Natural killer cell (primary cell): Measurements from ENCODE around the gene SEPHS1. TPM values are rescaled to one million over a fixed set of nuclear protein-coding genes. Genes with fewer than 3 reads are reported as not detected.
A peak's percentile ranks its signal among the peaks of the same experiment; 100 is the strongest.

ENCODE experiments used
- ATAC-seq, 3 donors: fragments of 150-1000 bp in 2 of 3; fragments of 200-7000 bp in 1 of 3; cut with Tn5 transposase; 1 replicate in 1 of 3; 2 replicates in 2 of 3; pipeline ENCODE4 v1.10.0; 2021; ENCODE audit warnings: mild to moderate bottlenecking in 2 of 3, moderate library complexity in 2 of 3
- DNase-seq, 2 donors: peaks; one replicate each; pipeline versions ENCODE4 v3.0.0 to v3.0.0-alpha.2; 2013 to 2021; ENCODE audit warnings: mixed read lengths in 1 of 2
- H3K27ac ChIP-seq: one replicate; pipeline ENCODE4 v1.5.1; 2013; ENCODE audit warnings: mild to moderate bottlenecking, low read length
- H3K27me3 ChIP-seq: one replicate; pipeline ENCODE4 v1.6.1; 2013; ENCODE audit warnings: low read length; ENCODE audit not compliant: control insufficient read depth, insufficient read depth
- H3K36me3 ChIP-seq: one replicate; pipeline ENCODE4 v1.6.1; 2013; ENCODE audit warnings: low read length; ENCODE audit not compliant: control insufficient read depth, insufficient read depth
- H3K4me1 ChIP-seq: one replicate; pipeline ENCODE4 v1.6.1; 2013; ENCODE audit warnings: low read length; ENCODE audit not compliant: control insufficient read depth, insufficient read depth
- H3K4me3 ChIP-seq: one replicate; pipeline ENCODE4 v1.5.1; 2013; ENCODE audit warnings: low read length
- H3K9me3 ChIP-seq: one replicate; pipeline ENCODE4 v1.6.1; 2013; ENCODE audit warnings: low read length; ENCODE audit not compliant: control insufficient read depth, insufficient read depth
- H3K27ac Mint-ChIP-seq, 2 donors: one replicate each; pipeline ENCODE4 v1.8.0; 2022; ENCODE audit warnings: mild to moderate bottlenecking in 2 of 2, mixed read lengths in 2 of 2, moderate library complexity in 1 of 2
- H3K27me3 Mint-ChIP-seq, 2 donors: one replicate each; pipeline ENCODE4 v1.8.0; 2022; ENCODE audit warnings: low read depth in 2 of 2, mixed read lengths in 2 of 2
- H3K36me3 Mint-ChIP-seq: one replicate; pipeline ENCODE4 v1.8.0; 2022; ENCODE audit warnings: mixed read lengths
- H3K4me1 Mint-ChIP-seq, 2 donors: one replicate each; pipeline ENCODE4 v1.8.0; 2022; ENCODE audit warnings: mixed read lengths in 2 of 2
- H3K4me3 Mint-ChIP-seq: one replicate; pipeline ENCODE4 v1.8.0; 2022; ENCODE audit warnings: mild to moderate bottlenecking, moderate library complexity, mixed read lengths
- H3K9me3 Mint-ChIP-seq, 2 donors: one replicate each; pipeline ENCODE4 v1.8.0; 2022; ENCODE audit warnings: mixed read lengths in 2 of 2
- CTCF ChIP-seq: fragments of 200-600 bp; IDR thresholded peaks from one replicate; pipeline ENCODE4 v1.8.0; 2022; ENCODE audit warnings: antibody characterized with exemption
- WGBS: methylation state at CpG from one replicate; pipeline ENCODE4 v1.1.7; 2013; ENCODE audit warnings: missing lambda C conversion rate; ENCODE audit not compliant: insufficient coverage; 5-methylcytosine and 5-hydroxymethylcytosine counted together
- intact Hi-C: fragments of 100-400 bp; cut with micrococcal nuclease; formaldehyde crosslinking; loops from one replicate; pipeline ENCODE4 v1.14.2; 2022
- total RNA-seq, 4 donors: library from RNA; stranded (reverse); fragments of 120-200 nt in 1 of 4; gene quantifications; one replicate each; pipeline versions ENCODE4 v1.2.3 to v1.2.4, GENCODE V29; 2013 to 2022

SEPHS1 gene
- total RNA-seq, 3 donors from 2014 or later (not counting 1 experiment from before 2014, with no cell fraction given) = 20.4 to 28.2 (median 23.4) TPM

- Histone ChIP-seq H3K27me3 (no peaks in the 10 kb centered on the region), H3K9me3 (no peaks in the 10 kb centered on the region), H3K4me3 (peak overlapping the region; percentile 67), H3K4me1 (peaks cover 28% of the 10 kb centered on the region), H3K27ac (peak overlapping the region; percentile 75), H3K36me3 (no peaks in the 10 kb centered on the region)
- DNase-seq (no peak), ATAC-seq (no peak)
- no peak for TF ChIP-seq CTCF
- Mint-ChIP-seq H3K4me3 (peak overlapping the region; percentile 89), H3K9me3 (no peaks in the 10 kb centered on the region), H3K36me3 (no peaks in the 10 kb centered on the region), H3K4me1 (peaks cover 19 to 28% of the 10 kb centered on the region in 2 donors), H3K27ac (peak overlapping the region; percentile 89 to 99), H3K27me3 (no peaks in the 10 kb centered on the region)
- intact Hi-C loops = no loop called here
- WGBS = 52% methylated on average over 16 of the region's 20 CpGs
Observed at GRCh38 chr10:13298748-13299436, 49.2 kb downstream of the SEPHS1 start.

GRCh38 chr10:13296476-13296875 is 51.6 kb downstream of the SEPHS1 start:
- intact Hi-C loops = no loop called here
- DNase-seq = no peak
- no peaks in the 10 kb centered on the region for H3K27me3 ChIP-seq
- WGBS = 96% methylated on average over 10 of the region's 10 CpGs
- no peak overlapping the region for H3K4me3 Mint-ChIP-seq
- H3K9me3 Mint-ChIP-seq = no peaks in the 10 kb centered on the region
- peaks cover 8 to 17% of the 10 kb centered on the region in 2 donors for H3K4me1 Mint-ChIP-seq
- TF ChIP-seq CTCF = no peak
- no peak overlapping the region for H3K27ac ChIP-seq
- H3K27ac Mint-ChIP-seq = no peak overlapping the region
- H3K36me3 Mint-ChIP-seq = no peaks in the 10 kb centered on the region
- H3K4me3 ChIP-seq = no peak overlapping the region
- H3K36me3 ChIP-seq = no peaks in the 10 kb centered on the region
- peaks cover 22% of the 10 kb centered on the region for H3K4me1 ChIP-seq
- H3K9me3 ChIP-seq = no peaks in the 10 kb centered on the region
- ATAC-seq = no peak
- H3K27me3 Mint-ChIP-seq = no peaks in the 10 kb centered on the region

DNA sequence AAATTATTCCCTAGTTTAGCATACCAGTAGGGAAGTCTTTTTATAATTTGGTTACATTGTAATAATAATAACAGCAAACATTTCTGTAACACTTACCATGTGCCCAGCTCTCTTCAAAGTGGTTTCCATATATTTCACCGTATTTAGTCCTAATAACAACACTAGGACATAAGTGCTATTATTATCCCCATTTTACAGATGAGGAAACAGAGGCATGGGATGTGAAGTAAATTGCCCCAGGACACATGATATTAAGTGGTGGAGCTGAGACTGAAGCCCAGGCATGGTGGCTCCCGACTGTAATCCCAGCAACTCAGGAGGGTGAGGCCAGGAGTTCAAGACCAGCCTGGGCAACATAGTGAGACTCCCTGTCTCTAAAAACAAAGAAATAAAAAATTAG is 53.3 kb downstream of the SEPHS1 start:
- H3K36me3 ChIP-seq = no peaks in the 10 kb centered on the region
- DNase-seq (no peak), ATAC-seq (no peak)
- no peaks in the 10 kb centered on the region for H3K9me3 ChIP-seq
- H3K27ac ChIP-seq = no peak overlapping the region
- intact Hi-C loops = no loop called here
- Mint-ChIP-seq H3K4me3 (no peak overlapping the region), H3K4me1 (peaks cover 5 to 6% of the 10 kb centered on the region in 2 donors), H3K27me3 (no peaks in the 10 kb centered on the region), H3K27ac (no peak overlapping the region), H3K9me3 (no peaks in the 10 kb centered on the region), H3K36me3 (no peaks in the 10 kb centered on the region)
- no peak for TF ChIP-seq CTCF
- 92% methylated on average over 1 of the region's 2 CpGs for WGBS
- no peak overlapping the region for H3K4me3 ChIP-seq
- no peaks in the 10 kb centered on the region for H3K27me3 ChIP-seq
- peaks cover 7% of the 10 kb centered on the region for H3K4me1 ChIP-seq
